ENCODE results near the gene SPTY2D1.
"Not testable (repeated sequence)": the region's sequence is repeated elsewhere in the genome, so short reads cannot be mapped to it uniquely, and the experiment has no call there.

GRCh38 chr11:18594088-18594487 is 40.1 kb downstream of the SPTY2D1 start:
- TF ChIP-seq, protein P1, sequence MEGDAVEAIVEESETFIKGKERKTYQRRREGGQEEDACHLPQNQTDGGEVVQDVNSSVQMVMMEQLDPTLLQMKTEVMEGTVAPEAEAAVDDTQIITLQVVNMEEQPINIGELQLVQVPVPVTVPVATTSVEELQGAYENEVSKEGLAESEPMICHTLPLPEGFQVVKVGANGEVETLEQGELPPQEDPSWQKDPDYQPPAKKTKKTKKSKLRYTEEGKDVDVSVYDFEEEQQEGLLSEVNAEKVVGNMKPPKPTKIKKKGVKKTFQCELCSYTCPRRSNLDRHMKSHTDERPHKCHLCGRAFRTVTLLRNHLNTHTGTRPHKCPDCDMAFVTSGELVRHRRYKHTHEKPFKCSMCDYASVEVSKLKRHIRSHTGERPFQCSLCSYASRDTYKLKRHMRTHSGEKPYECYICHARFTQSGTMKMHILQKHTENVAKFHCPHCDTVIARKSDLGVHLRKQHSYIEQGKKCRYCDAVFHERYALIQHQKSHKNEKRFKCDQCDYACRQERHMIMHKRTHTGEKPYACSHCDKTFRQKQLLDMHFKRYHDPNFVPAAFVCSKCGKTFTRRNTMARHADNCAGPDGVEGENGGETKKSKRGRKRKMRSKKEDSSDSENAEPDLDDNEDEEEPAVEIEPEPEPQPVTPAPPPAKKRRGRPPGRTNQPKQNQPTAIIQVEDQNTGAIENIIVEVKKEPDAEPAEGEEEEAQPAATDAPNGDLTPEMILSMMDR (conservative IDR thresholded peaks at IDR 0.05), result not testable (repeated sequence)
- not testable (repeated sequence) for TF ChIP-seq ZFX (IDR thresholded peaks at IDR 0.05)

Measured in C4-2B (cell line).